ENCODE data around the gene TSKU.

The TSKU gene

GRCh38 chr11:76765863-76766350, 17.2 kb upstream of the TSKU start:
- no peak for TF ChIP-seq CTCF (IDR thresholded peaks at IDR 0.05; ENCODE audit: insufficient read depth, low read length, poor library complexity, severe bottlenecking)
- no peaks in the 10 kb centered on the region for H3K36me3 ChIP-seq (ENCODE audit: control insufficient read depth, insufficient read depth, low read length)
- peaks cover 2% of the 10 kb centered on the region for H3K27me3 ChIP-seq (replicated peaks; ENCODE audit: control insufficient read depth, insufficient read depth, low read length)
- DNase-seq (ENCODE audit: extremely low read depth, insufficient read length) = no peak
- no peak overlapping the region for H3K4me3 ChIP-seq (replicated peaks; ENCODE audit: low read depth, low read length)

- Histone ChIP-seq H3K27me3 (replicated peaks; ENCODE audit: control insufficient read depth, insufficient read depth, low read length) (peaks cover 2% of the 10 kb centered on the region; the same call in 1 of the 2 replicates), H3K36me3 (ENCODE audit: control insufficient read depth, insufficient read depth, low read length) (no peaks in the 10 kb centered on the region), H3K4me3 (replicated peaks; ENCODE audit: low read depth, low read length) (no peak overlapping the region)
- no peak for TF ChIP-seq CTCF (IDR thresholded peaks at IDR 0.05; ENCODE audit: insufficient read depth, low read length, poor library complexity, severe bottlenecking)
- no peak for DNase-seq (ENCODE audit: extremely low read depth, insufficient read length)
These were observed 16.6 kb upstream of the TSKU start for GRCh38 chr11:76766521-76766920.

GRCh38 chr11:76767659-76768058, 15.5 kb upstream of the TSKU start:
- no peak for TF ChIP-seq CTCF (IDR thresholded peaks at IDR 0.05; ENCODE audit: insufficient read depth, low read length, poor library complexity, severe bottlenecking)
- Histone ChIP-seq H3K36me3 (ENCODE audit: control insufficient read depth, insufficient read depth, low read length) (no peaks in the 10 kb centered on the region), H3K4me3 (replicated peaks; ENCODE audit: low read depth, low read length) (no peak overlapping the region), H3K27me3 (replicated peaks; ENCODE audit: control insufficient read depth, insufficient read depth, low read length) (peaks cover 2% of the 10 kb centered on the region; the same call in 1 of the 2 replicates)
- no peak for DNase-seq (ENCODE audit: extremely low read depth, insufficient read length)

GRCh38 chr11:76768088-76768908, 14.9 kb upstream of the TSKU start:
- Histone ChIP-seq H3K4me3 (replicated peaks; ENCODE audit: low read depth, low read length) (no peak overlapping the region), H3K27me3 (replicated peaks; ENCODE audit: control insufficient read depth, insufficient read depth, low read length) (peaks cover 2% of the 10 kb centered on the region; the same call in 1 of the 2 replicates), H3K36me3 (ENCODE audit: control insufficient read depth, insufficient read depth, low read length) (no peaks in the 10 kb centered on the region)
- DNase-seq (ENCODE audit: extremely low read depth, insufficient read length) = no peak
- no peak for TF ChIP-seq CTCF (IDR thresholded peaks at IDR 0.05; ENCODE audit: insufficient read depth, low read length, poor library complexity, severe bottlenecking)

- H3K4me3 ChIP-seq (replicated peaks; ENCODE audit: low read depth, low read length) = no peak overlapping the region
- peaks cover 2% of the 10 kb centered on the region; the same call in 1 of the 2 replicates for H3K27me3 ChIP-seq (replicated peaks; ENCODE audit: control insufficient read depth, insufficient read depth, low read length)
- DNase-seq (ENCODE audit: extremely low read depth, insufficient read length) = no peak
- TF ChIP-seq CTCF (IDR thresholded peaks at IDR 0.05; ENCODE audit: insufficient read depth, low read length, poor library complexity, severe bottlenecking) = no peak
- no peaks in the 10 kb centered on the region for H3K36me3 ChIP-seq (ENCODE audit: control insufficient read depth, insufficient read depth, low read length)
These were observed 14.1 kb upstream of the TSKU start for GRCh38 chr11:76768909-76769560.
